ENCODE measurements around the gene FASLG. TPM values are rescaled to one million over a fixed set of nuclear protein-coding genes. Genes with fewer than 3 reads are reported as not detected.

The FASLG gene
- total and polyA plus RNA-seq, 11 donors = 0.91 to 1.9 TPM; not detected in 9

DNA sequence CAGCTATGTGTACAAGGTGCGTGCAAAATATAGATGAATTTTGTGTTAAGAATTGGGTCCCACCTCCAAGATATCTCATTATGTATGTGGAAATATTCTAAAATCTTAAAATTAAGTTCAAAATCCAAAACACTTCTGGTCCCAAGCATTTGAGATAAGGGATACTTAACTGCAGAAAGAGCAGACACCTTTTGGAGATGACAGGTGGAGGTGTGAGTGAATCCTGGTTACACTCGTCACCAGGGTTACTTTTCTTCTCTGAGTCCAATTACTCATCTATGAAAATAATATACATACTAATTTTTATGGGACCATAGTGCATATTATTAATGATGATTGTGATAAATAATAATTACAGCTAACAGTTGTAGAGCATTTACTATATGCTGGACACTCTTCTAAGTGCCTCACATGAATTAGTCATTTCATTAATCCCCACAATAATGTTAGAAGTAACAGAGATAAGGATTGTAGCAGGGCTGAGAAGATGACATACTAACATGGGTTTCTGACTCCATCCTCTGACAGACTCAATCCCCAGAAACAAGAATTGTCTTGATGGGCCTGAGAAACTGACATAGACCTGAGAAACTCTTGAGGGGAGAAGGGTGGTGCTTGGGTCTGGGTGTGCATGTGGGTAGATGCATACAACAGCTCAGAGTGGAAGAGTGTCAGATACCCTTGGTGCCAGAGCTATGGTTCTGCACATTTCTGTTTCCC, 8.3 kb upstream of the FASLG start:
- no peaks in the 10 kb centered on the region for H3K36me3 ChIP-seq
- DNase-seq (no peak), ATAC-seq (no peak)
- H3K27ac ChIP-seq = no peak overlapping the region
- TF ChIP-seq, protein P1, sequence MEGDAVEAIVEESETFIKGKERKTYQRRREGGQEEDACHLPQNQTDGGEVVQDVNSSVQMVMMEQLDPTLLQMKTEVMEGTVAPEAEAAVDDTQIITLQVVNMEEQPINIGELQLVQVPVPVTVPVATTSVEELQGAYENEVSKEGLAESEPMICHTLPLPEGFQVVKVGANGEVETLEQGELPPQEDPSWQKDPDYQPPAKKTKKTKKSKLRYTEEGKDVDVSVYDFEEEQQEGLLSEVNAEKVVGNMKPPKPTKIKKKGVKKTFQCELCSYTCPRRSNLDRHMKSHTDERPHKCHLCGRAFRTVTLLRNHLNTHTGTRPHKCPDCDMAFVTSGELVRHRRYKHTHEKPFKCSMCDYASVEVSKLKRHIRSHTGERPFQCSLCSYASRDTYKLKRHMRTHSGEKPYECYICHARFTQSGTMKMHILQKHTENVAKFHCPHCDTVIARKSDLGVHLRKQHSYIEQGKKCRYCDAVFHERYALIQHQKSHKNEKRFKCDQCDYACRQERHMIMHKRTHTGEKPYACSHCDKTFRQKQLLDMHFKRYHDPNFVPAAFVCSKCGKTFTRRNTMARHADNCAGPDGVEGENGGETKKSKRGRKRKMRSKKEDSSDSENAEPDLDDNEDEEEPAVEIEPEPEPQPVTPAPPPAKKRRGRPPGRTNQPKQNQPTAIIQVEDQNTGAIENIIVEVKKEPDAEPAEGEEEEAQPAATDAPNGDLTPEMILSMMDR (IDR thresholded peaks at IDR 0.05) = no peak
- no peak for TF ChIP-seq POLR2A (IDR thresholded peaks at IDR 0.05)
- 59 to 66% (median 60%) methylated on average over 2 of the region's 2 CpGs for whole genome bisulfite sequencing, 4 donors
- H3K9me3 ChIP-seq = no peaks in the 10 kb centered on the region
- intact Hi-C loops (cut with DNase I) = no loop called here
- H3K27me3 ChIP-seq = no peaks in the 10 kb centered on the region
- H3K4me1 ChIP-seq = peaks cover 0 to 14% (median 0%) of the 10 kb centered on the region in 12 donors
- no peak overlapping the region for H3K4me3 ChIP-seq

DNA sequence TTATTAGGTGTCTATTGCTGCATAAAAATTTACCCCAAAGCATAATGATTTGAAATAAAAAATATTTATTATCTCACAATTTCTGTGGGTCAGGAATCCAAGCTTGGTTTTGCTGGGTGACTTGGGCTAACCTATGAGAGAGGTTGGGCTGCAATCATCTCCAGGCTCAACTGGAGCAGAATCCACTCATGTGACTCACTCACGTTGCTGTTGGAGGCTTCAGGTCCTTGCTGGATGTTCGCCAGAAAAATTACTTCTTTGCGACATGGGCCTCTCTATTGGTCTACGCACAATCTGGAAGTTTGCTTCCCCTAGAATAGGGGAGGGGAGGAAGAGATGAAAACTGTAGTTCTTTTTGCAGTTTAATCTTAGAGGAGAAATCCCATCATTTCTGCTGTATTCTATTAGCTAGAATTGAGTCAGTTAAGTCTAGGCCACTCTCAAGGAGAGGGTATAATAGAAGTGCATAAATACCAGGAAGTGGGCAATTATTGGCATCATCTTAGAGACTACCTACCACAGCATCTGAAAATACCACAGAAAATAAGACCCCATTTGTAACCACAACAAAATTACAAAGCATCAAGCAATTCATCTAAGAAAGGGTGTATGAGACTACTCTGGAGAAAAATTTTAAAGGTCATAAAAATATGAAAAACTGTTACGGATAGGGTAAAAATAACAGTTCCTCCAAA, 5.7 kb upstream of the FASLG start:
- 27 to 43% (median 33%) methylated on average over 5 of the region's 5 CpGs for WGBS, 4 donors
- Histone ChIP-seq H3K9me3 (no peaks in the 10 kb centered on the region), H3K27ac (no peak overlapping the region), H3K27me3 (no peaks in the 10 kb centered on the region), H3K4me3 (no peak overlapping the region), H3K36me3 (no peaks in the 10 kb centered on the region), H3K4me1 (peaks cover 0 to 12% (median 0%) of the 10 kb centered on the region in 12 donors)
- intact Hi-C loops (cut with DNase I) = no loop called here
- TF ChIP-seq, protein P1 (IDR thresholded peaks at IDR 0.05) = no peak
- no peak for TF ChIP-seq POLR2A (IDR thresholded peaks at IDR 0.05)
- ATAC-seq (no peak), DNase-seq (no peak)

DNA sequence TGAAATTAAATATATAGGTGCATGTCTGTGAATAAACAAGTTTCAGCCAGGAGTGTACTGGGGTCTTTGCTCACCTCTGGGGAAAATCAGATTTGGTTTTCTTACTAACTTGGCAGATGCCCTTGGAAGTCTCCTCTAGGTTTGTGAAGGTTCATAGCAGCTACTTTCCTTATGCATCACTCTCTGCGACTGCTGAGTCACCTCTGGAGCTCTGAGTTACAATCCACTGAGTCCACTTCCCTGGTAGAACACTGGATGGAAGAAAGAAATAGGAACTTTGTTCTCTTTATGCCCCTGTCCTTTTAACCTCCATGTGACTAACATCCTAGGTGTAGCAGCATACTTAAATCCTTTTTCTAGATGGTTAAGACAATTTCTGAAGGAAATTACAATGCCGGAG, 4.4 kb upstream of the FASLG start:
- Histone ChIP-seq H3K9me3 (no peaks in the 10 kb centered on the region), H3K27me3 (no peaks in the 10 kb centered on the region), H3K4me3 (no peak overlapping the region), H3K4me1 (peaks cover 0 to 15% (median 0%) of the 10 kb centered on the region in 12 donors), H3K27ac (no peak overlapping the region), H3K36me3 (no peaks in the 10 kb centered on the region)
- 88 to 97% (median 93%) methylated on average over 2 of the region's 2 CpGs for WGBS, 4 donors
- intact Hi-C loops (cut with DNase I) = no loop called here
- TF ChIP-seq POLR2A (IDR thresholded peaks at IDR 0.05) = no peak
- TF ChIP-seq, protein P1 (IDR thresholded peaks at IDR 0.05) = no peak
- DNase-seq (no peak), ATAC-seq (no peak)

DNA sequence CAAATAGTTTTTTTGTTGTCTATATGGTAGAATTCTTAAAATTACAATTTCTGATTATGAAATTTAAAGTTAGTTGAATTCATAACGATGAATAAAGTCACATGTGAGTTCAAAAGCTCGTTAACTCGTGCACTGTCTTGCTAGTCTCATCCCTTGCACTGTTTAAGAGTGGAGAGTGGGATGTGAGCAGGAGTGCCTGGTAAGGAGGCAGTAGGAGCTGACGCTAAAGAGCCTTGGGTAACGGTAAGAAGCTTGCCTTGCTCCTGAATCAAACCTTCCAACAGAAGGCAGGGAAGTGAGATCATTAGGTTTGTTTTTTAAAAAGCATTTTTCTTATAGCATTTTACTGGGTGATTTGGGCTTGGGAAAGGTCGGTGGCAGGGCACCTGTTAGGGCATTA, 2.3 kb upstream of the FASLG start:
- no peaks in the 10 kb centered on the region for H3K9me3 ChIP-seq
- WGBS, 4 donors = 65 to 88% (median 78%) methylated on average over 6 of the region's 6 CpGs
- no peak overlapping the region for H3K4me3 ChIP-seq
- H3K4me1 ChIP-seq = peaks cover 0 to 11% (median 0%) of the 10 kb centered on the region in 12 donors
- ATAC-seq (no peak), DNase-seq (no peak)
- H3K27me3 ChIP-seq = no peaks in the 10 kb centered on the region
- no peaks in the 10 kb centered on the region for H3K36me3 ChIP-seq
- intact Hi-C loops (cut with DNase I) = no loop called here
- TF ChIP-seq POLR2A (IDR thresholded peaks at IDR 0.05) = no peak
- TF ChIP-seq, protein P1 (IDR thresholded peaks at IDR 0.05) = no peak
- no peak overlapping the region for H3K27ac ChIP-seq
